ENCODE data around the gene TMEM121B.

- TF ChIP-seq CTCF (IDR thresholded peaks at IDR 0.05): no peak
- TF ChIP-seq POLR2A (IDR thresholded peaks at IDR 0.05): no peak
Measured at GRCh38 chr22:17137170-17137569, 16.0 kb upstream of the TMEM121B start.

Measured in body of pancreas (tissue), 4 donors.